NCI-H146 treated with DMSO at 0.1 percent for 48 hours (cell line): Measurements from ENCODE around the gene B3GAT1.
A peak's percentile ranks its signal among the peaks of the same experiment; 100 is the strongest.
"Not testable (repeated sequence)": the region's sequence is repeated elsewhere in the genome, so short reads cannot be mapped to it uniquely, and the experiment has no call there.

Experiments used
- DNase-seq: peaks from one replicate; lab custom pipeline; 2025; ENCODE audit not compliant: unreplicated experiment; lab: John Stamatoyannopoulos, UW

B3GAT1 gene

GRCh38 chr11:134412203-134413042 lies at the start of gene B3GAT1:
Gene B3GAT1 (minus strand): TSS chr11:134412242. CDS start chr11:134387659, 24,583 bp downstream.
- peak; percentile 7 for DNase-seq

- DNase-seq, result no peak
Observed at GRCh38 chr11:134461621-134462020, 49.6 kb upstream of the B3GAT1 start.

GRCh38 chr11:134460881-134461280 lies 48.8 kb upstream of the B3GAT1 start:
- DNase-seq, result no peak

GRCh38 chr11:134460062-134460561 lies 48.1 kb upstream of the B3GAT1 start:
- no peak for DNase-seq

- no peak for DNase-seq
Observed at GRCh38 chr11:134459246-134460061, 47.4 kb upstream of the B3GAT1 start.

- DNase-seq, result not testable (repeated sequence)
Observed at GRCh38 chr11:134457411-134458007, 45.5 kb upstream of the B3GAT1 start.

- no peak for DNase-seq
Observed at GRCh38 chr11:134455516-134455915, 43.5 kb upstream of the B3GAT1 start.

GRCh38 chr11:134454146-134454690 lies 42.2 kb upstream of the B3GAT1 start:
- no peak for DNase-seq

- no peak for DNase-seq
Observed at GRCh38 chr11:134453441-134453840, 41.4 kb upstream of the B3GAT1 start.

GRCh38 chr11:134452838-134453155 lies 40.8 kb upstream of the B3GAT1 start:
- no peak for DNase-seq

- DNase-seq, result no peak
Observed at GRCh38 chr11:134452026-134452837, 40.2 kb upstream of the B3GAT1 start.

GRCh38 chr11:134450186-134450585 lies 38.1 kb upstream of the B3GAT1 start:
- no peak for DNase-seq

- no peak for DNase-seq
Observed at GRCh38 chr11:134449713-134450112, 37.7 kb upstream of the B3GAT1 start.

GRCh38 chr11:134449051-134449450 lies 37.0 kb upstream of the B3GAT1 start:
- no peak for DNase-seq

- no peak for DNase-seq
Observed at GRCh38 chr11:134447696-134448095, 35.7 kb upstream of the B3GAT1 start.

- no peak for DNase-seq
Observed at GRCh38 chr11:134445601-134446325, 33.7 kb upstream of the B3GAT1 start.

GRCh38 chr11:134444160-134445108 lies 32.4 kb upstream of the B3GAT1 start:
- DNase-seq, result not testable (repeated sequence)

- DNase-seq, result no peak
Observed at GRCh38 chr11:134443246-134443645, 31.2 kb upstream of the B3GAT1 start.

GRCh38 chr11:134442246-134442645 lies 30.2 kb upstream of the B3GAT1 start:
- DNase-seq, result no peak
